ENCODE measurements around the gene DEK.
"Not testable (repeated sequence)": the region's sequence is repeated elsewhere in the genome, so short reads cannot be mapped to it uniquely, and the experiment has no call there.

Gene DEK, protein sequence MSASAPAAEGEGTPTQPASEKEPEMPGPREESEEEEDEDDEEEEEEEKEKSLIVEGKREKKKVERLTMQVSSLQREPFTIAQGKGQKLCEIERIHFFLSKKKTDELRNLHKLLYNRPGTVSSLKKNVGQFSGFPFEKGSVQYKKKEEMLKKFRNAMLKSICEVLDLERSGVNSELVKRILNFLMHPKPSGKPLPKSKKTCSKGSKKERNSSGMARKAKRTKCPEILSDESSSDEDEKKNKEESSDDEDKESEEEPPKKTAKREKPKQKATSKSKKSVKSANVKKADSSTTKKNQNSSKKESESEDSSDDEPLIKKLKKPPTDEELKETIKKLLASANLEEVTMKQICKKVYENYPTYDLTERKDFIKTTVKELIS

GRCh38 chr6:18264219-18264922, at the start of gene DEK:
TSS of gene DEK (minus strand) at chr6:18264530. CDS start at chr6:18263987, 543 bp downstream.
- no peak for FAIRE-seq

DNA sequence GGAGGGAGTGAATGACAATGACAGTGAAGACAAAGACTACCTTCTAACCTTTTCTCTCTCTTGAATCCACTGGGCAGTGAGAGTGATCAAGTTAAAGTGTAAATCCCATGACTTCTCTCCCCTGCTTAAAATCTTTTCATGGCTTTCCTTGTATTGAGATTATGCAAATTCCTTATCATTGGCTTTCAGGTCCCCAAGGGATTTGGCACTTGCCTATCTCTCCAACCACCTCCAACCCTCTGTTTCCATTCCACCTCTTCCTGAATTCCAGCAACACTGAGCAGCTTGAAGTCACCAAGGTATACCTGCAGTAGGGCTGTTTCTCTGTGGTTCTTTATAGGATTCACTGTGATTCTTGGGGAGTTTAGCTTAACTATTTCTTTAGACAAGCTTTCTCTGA, 48.0 kb upstream of the DEK start:
- no peak for FAIRE-seq

- FAIRE-seq: not testable (repeated sequence)
Measured at GRCh38 chr6:18310010-18310409, 45.7 kb upstream of the DEK start.

DNA sequence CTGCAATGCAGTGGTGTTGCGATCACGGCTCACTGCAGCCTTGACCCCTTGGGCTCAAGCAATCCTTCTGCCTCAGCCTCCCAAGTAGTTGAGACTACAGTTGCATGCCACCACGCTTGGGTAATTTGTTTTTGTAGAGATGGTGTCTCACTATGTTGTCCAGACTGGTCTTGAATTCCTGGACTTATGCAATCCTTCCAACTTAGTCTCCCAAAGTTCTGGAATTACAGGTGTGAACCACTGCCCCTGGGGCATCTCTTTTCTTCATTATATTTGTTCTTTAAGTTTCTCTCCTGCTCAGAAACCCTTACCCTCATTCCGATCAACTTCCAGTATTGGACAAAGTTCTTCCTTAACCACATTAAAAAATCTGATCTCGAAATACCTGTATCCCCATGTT, 44.7 kb upstream of the DEK start:
- no peak for FAIRE-seq

DNA sequence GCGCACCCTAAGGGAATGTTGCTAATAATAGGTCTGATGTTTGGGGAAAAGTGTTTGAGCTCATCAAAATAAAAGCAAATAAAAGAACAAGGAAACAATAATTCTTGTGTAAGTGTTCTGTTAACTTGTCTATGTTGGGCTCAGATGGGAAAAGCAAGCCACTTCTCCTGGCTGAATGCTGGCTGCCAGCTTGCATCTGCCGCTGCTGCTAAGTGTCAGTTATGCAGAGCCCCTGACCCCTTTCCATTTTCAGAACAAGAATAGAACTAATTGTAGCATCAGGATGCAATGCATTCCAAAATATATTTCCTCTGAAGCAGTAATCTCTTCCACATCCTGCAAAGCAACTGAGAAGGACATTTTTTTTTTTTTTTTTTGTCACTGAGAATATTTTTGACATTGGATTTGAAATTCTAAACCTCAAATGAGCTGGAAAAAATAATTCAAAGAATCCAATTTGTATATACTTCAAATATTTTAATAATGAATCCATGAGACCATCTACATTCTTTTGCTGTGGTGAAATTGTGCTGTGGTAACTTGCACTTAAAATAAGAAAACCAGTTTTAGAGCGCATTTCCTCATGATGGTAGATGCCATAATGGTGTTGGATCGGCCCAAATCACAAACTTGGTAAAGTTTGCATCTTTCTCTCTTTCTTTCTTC, 43.9 kb upstream of the DEK start:
- FAIRE-seq: no peak

GRCh38 chr6:18306977-18307376, 42.6 kb upstream of the DEK start:
- no peak for FAIRE-seq

DNA sequence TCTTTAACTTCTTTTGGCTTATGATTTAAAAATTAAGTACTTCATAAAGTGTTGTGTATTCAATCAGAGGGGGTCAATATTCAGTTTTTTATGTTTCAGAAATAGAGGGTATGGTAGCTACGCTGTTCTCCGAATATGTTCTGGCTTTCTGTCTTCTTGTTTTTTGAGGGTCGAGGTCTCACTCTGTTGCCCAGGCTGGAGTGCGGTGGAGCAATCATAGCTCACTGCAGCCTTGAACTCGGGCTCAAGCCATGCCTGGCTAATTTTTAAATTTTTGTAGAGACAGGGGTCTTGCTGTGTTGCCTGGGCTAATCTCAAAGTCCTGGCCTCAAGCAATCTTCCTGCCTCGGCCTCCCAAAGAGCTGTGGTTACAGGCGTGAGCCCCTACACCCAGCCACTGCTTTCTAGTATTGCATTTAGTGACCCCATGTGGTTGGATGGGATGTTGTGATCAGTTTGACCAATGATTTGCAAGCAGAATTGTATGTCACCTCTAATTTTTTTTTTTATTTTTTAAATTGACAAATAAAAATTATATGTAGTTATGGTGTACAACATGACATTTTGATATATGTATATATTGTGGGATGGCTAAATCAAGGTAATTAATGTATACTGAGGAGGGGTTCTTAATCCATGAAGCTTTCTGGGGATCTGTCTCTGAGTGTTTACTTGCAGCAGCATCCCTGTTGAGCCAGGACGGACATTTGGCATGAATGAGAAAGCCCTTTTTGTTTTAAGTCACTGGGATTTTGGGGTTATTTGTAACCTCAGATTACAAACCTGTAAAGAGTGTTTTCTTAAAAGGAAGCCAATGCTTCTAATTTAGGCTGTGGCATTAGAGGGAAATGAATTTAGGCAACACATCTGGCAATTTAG, 38.5 kb upstream of the DEK start:
- FAIRE-seq: no peak

GRCh38 chr6:18293076-18293904, 29.0 kb upstream of the DEK start:
- no peak for FAIRE-seq

- FAIRE-seq: no peak
Measured at GRCh38 chr6:18289283-18289682, 25.0 kb upstream of the DEK start.

DNA sequence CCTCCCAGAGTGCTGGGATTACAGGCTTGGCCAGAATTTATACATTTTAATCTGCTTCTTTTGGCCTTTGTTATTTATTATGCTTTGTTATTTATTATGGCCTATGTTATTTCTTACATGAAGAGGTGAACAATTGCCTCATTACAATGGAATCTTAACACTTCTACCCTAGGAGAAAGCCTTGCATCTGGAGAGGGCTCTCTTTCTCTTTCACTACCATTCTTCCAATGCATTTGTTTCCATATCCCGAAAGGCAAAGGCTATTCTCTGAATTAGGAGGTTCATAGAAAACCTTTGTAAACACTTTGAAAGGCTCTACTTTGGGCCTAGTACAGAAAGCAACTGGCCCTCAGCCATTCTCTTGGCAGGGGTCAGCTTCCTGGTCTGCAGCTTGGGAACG, 19.9 kb upstream of the DEK start:
- FAIRE-seq: no peak

GRCh38 chr6:18281564-18281963, 17.2 kb upstream of the DEK start:
- no peak for FAIRE-seq

DNA sequence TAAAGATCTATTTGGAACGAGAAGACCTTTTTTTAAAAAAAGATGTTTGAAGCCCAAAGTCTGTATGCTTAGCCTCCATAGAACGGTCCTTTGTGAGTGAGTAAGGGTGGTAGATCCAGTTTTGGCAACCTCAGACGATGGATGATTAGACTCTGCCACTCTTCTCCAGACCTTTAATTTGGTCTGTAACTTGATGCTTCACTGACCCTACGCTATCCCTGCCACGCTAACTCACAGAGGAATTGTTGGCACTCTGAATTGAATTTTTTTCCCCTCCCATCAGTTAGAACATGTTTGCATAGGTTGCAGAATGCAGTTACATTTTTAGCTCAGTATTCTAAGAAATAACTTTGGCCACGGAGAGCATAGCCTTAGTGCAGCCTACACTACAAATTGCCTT, 15.8 kb upstream of the DEK start:
- no peak for FAIRE-seq

- no peak for FAIRE-seq
Measured at GRCh38 chr6:18279422-18279821, 15.1 kb upstream of the DEK start.

GRCh38 chr6:18277237-18278006, 13.1 kb upstream of the DEK start:
- FAIRE-seq: no peak

GRCh38 chr6:18276610-18277236, 12.4 kb upstream of the DEK start:
- FAIRE-seq: no peak

DNA sequence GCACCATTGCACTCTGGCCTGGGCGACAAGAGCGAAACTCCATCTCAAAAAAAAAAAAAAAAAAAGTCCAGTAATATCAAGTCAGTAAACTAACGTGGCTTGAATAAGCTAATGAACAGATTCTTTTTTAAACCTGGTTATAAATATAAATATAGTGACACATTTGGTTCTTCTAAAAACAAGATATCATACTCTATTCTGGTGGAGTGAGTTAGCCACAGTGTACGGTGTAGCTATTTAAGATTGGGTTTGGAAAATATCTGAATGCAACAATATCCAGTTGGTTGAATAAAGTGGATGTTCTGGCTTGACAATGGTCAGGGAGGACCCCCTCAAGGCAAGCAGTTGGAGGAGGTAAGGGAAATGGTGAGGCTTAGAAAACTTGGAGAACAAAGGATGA, 5.9 kb upstream of the DEK start:
- FAIRE-seq: no peak

- FAIRE-seq: no peak
Measured at GRCh38 chr6:18269717-18270116, 5.4 kb upstream of the DEK start.

- FAIRE-seq: no peak
Measured at GRCh38 chr6:18269253-18269652, 4.9 kb upstream of the DEK start.

DNA sequence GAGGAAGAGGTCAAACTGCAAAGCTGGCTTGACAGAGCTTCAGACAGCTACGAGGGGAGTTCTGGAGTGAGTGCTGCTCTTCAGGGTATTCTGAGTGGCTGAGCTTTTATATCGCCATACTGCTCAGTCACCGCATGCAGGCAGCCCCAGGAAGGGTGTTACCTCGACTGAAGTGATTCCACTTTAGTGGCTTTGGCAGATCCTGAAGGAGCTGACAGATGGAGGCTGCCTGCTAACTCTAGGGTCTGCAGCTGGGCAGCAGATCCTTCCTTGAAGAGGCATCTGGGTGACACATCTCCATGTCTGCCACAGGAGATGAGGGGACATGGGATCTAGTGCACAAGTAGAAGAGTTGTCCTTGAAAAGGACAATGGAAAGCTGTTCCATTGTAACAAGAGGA, 3.7 kb upstream of the DEK start:
- FAIRE-seq: no peak

DNA sequence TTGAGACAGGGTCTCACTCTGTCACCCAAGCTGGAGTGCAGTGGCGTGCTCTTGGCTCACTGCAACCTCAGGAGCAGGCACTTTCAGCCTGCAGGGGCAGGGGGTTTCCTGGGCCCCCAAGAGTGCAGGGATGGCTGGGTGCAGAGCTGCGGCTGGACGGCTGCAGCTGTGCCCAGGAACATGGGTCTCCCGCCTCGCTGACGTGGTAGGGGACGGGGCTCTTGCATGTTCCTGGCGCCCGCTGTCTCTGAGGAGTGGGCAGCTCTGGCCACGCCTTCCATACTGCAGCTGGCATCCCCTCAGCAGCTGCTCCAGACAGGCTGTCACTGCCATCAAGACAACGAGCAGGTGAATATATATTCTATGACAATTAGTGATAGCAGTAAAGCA, 2.2 kb upstream of the DEK start:
- FAIRE-seq: no peak

Data from G401.6 (cell line).